Suprapubic skin (tissue), 4 donors: ENCODE measurements around the gene GAS7. TPM values are rescaled to one million over a fixed set of nuclear protein-coding genes. Genes with fewer than 3 reads are reported as not detected.
"Not testable (repeated sequence)": the region's sequence is repeated elsewhere in the genome, so short reads cannot be mapped to it uniquely, and the experiment has no call there.

Experiments used
- DNase-seq, 2 donors: peaks; one replicate each; pipeline ENCODE4 v3.0.0-alpha.2; 2019; ENCODE audit warnings: low spot score in 2 of 2
- H3K27ac ChIP-seq: fragments of 200-600 bp; sonication (generic); one replicate; pipeline ENCODE4 v1.5.1; 2019
- H3K27me3 ChIP-seq: fragments of 200-600 bp; sonication (generic); one replicate; pipeline ENCODE4 v1.5.1; 2019
- H3K36me3 ChIP-seq: fragments of 200-600 bp; sonication (generic); one replicate; pipeline ENCODE4 v1.5.1; 2019
- H3K4me1 ChIP-seq: fragments of 200-600 bp; sonication (generic); one replicate; pipeline ENCODE4 v1.5.1; 2019
- H3K4me3 ChIP-seq: fragments of 200-600 bp; sonication (generic); one replicate; pipeline ENCODE4 v1.5.1; 2019; ENCODE audit warnings: mild to moderate bottlenecking
- H3K9me3 ChIP-seq: fragments of 200-600 bp; sonication (generic); one replicate; pipeline ENCODE4 v1.5.1; 2019
- EP300 ChIP-seq: sonication (generic); formaldehyde crosslinking; IDR thresholded peaks from one replicate; pipeline ENCODE4 v1.6.1; 2017; ENCODE audit warnings: antibody characterized with exemption
- POLR2A ChIP-seq, 2 donors: fragments of 450-650 bp; IDR thresholded peaks; one replicate each; pipeline ENCODE4 v1.6.1; 2017; ENCODE audit warnings: antibody characterized with exemption in 2 of 2, mild to moderate bottlenecking in 2 of 2, moderate library complexity in 2 of 2
- POLR2AphosphoS5 ChIP-seq, 3 donors: sonication (generic); formaldehyde crosslinking; IDR thresholded peaks; one replicate each; pipeline ENCODE4 v1.6.1; 2017; ENCODE audit warnings: antibody characterized with exemption in 3 of 3
- WGBS: methylation state at CpG from one replicate; pipeline ENCODE4 v1.1.5; 2018; 5-methylcytosine and 5-hydroxymethylcytosine counted together
- total RNA-seq, 4 donors: library from RNA; depleted of rRNA; stranded (reverse); fragments of >200 nt; gene quantifications; one replicate each; pipeline ENCODE4 v1.1.0, GENCODE V29; 2016
- TF ChIP-seq, protein P1 (sequence below), 2 donors: fragments of 200-600 bp in 1 of 2; fragments of 450-650 bp in 1 of 2; sonication (generic) in 1 of 2; IDR thresholded peaks; one replicate each; pipeline ENCODE4 v1.5.1; 2016 to 2019; ENCODE audit warnings: antibody characterized with exemption in 2 of 2, mild to moderate bottlenecking in 1 of 2, moderate library complexity in 1 of 2

The GAS7 gene
- total RNA-seq, 4 donors from 2014 or later: 45.7 to 106 (median 74.2) TPM

DNA sequence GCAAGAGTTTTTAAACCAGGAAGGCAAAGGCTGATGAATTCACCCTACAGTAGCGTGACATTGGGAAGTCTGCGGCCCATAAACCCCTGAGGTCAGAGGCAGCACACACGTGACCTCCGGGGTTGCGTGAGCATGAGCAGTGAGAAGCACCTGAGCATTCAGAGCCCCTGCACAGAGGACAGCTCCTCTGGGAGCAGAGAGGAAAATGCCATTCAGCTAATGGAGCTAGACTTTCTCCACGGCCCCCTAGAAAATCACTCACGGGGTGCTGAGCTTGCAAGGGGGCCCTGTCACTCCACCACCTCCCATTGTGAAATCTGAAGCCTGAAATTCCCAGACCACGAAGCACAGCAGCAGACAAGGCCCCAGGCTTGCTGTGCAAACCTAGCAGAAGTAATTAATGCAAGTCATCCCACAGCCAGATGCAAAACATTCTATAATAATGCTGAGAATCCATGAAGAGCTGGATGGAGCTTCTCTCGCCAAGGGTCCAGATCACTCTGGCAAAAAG is 178.4 kb downstream of the GAS7 start:
- no peak overlapping the region for H3K27ac ChIP-seq
- WGBS: 35% methylated on average over 8 of the region's 9 CpGs
- TF ChIP-seq POLR2AphosphoS5 (IDR thresholded peaks at IDR 0.05) (no peak), POLR2A (IDR thresholded peaks at IDR 0.05) (no peak), EP300 (no peak)
- TF ChIP-seq, protein P1, sequence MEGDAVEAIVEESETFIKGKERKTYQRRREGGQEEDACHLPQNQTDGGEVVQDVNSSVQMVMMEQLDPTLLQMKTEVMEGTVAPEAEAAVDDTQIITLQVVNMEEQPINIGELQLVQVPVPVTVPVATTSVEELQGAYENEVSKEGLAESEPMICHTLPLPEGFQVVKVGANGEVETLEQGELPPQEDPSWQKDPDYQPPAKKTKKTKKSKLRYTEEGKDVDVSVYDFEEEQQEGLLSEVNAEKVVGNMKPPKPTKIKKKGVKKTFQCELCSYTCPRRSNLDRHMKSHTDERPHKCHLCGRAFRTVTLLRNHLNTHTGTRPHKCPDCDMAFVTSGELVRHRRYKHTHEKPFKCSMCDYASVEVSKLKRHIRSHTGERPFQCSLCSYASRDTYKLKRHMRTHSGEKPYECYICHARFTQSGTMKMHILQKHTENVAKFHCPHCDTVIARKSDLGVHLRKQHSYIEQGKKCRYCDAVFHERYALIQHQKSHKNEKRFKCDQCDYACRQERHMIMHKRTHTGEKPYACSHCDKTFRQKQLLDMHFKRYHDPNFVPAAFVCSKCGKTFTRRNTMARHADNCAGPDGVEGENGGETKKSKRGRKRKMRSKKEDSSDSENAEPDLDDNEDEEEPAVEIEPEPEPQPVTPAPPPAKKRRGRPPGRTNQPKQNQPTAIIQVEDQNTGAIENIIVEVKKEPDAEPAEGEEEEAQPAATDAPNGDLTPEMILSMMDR (IDR thresholded peaks at IDR 0.05): no peak
- peaks cover 33% of the 10 kb centered on the region for H3K4me1 ChIP-seq
- no peaks in the 10 kb centered on the region for H3K9me3 ChIP-seq
- no peak overlapping the region for H3K4me3 ChIP-seq
- no peak for DNase-seq
- H3K27me3 ChIP-seq: no peaks in the 10 kb centered on the region
- H3K36me3 ChIP-seq: no peaks in the 10 kb centered on the region

DNA sequence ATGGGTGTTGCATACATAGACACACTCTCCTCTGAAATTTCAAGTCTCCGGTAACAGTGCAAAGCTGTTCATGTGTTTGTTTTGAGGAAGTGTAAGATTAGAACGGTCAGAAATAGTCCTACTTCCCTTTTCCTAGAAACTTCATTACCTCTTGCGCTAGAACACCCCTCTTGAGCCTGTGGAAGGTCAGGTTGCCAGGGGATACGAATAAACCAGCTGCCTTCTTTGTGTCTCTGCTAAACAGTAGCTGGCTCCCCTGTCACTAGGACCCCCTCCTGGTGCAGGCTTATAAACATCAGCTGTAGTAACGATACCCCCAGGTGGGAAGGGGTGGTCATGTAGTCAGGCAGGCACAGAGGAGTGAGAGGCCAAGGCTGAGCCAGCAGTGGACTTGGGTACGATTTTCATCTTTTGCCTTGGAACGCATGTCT is 179.9 kb downstream of the GAS7 start:
- 76% methylated on average over 7 of the region's 7 CpGs for WGBS
- DNase-seq: no peak
- H3K27ac ChIP-seq: no peak overlapping the region
- H3K36me3 ChIP-seq: no peaks in the 10 kb centered on the region
- H3K4me3 ChIP-seq: no peak overlapping the region
- H3K4me1 ChIP-seq: peaks cover 37% of the 10 kb centered on the region
- no peaks in the 10 kb centered on the region for H3K9me3 ChIP-seq
- TF ChIP-seq POLR2A (IDR thresholded peaks at IDR 0.05) (no peak), POLR2AphosphoS5 (IDR thresholded peaks at IDR 0.05) (no peak), EP300 (no peak)
- TF ChIP-seq, protein P1 (IDR thresholded peaks at IDR 0.05): no peak
- H3K27me3 ChIP-seq: no peaks in the 10 kb centered on the region

DNA sequence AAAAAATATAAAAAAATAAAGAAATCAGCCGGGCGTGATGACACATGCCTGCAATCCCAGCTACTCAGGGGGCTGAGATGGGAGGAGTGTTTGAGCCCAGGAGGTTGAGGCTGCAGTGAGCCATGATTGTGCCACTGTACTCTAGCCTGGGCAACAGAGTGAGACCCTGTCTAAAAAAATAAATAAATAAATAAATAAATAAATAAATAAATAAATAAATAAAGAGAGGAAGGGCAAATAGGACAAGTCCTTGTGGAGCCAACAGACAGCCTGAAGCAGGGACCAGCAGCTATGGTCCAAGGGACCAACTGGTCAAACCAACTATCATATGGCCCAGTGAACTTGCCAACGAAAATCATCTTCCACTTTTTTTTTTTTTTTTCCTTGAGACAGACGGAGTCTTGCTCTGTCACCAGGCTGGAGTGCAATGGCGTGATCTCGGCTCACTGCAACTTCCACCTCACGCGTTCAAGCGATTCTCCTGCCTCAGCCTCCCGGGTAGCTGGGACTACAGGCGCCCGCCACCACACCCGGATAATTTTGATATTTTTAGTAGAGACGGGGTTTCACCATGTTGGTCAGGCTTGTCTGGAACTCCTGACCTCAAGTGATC is 181.3 kb downstream of the GAS7 start:
- 88% methylated on average over 14 of the region's 14 CpGs for WGBS
- H3K4me3 ChIP-seq, H3K27ac ChIP-seq, H3K36me3 ChIP-seq, H3K9me3 ChIP-seq, H3K27me3 ChIP-seq, DNase-seq: not testable (repeated sequence)
- peaks cover 40% of the 10 kb centered on the region for H3K4me1 ChIP-seq

DNA sequence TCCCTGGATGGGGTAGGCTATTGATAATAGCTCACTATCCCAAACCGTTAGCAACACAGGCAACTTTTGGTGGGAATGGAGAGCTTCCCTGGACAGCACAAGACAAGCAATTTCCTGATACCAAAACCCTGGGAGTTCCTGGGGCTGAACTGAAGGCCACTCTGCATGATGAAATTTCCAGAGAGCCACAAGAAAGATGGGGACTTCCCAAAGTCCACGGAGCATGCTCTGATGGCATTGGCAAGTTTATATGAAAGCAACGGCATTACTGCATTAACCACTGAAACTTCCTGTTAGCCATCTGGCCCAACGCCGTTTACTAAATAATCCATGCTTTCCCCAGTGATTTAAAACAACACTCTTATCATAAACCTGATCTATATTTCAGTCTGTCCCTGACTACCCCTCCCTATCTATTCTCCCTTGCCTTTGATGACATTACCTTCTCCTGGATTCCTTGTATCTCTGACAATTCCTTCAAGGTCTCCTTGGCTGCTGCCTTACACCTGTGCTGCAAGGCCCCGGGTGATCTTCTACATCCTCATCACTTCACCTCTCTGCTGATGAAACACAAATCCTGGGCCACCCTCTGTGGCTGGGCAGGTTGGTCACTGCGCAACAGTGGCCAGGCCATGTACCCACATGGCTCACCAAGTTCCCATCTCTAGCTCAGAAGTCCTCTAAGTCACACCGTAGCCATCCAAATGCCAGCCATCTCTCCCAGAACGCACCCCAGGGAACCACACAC is 184.9 kb downstream of the GAS7 start:
- WGBS: 78% methylated on average over 9 of the region's 9 CpGs
- no peak for DNase-seq
- TF ChIP-seq, protein P1 (IDR thresholded peaks at IDR 0.05): no peak
- no peak for TF ChIP-seq EP300
- TF ChIP-seq POLR2A (IDR thresholded peaks at IDR 0.05): no peak
- TF ChIP-seq POLR2AphosphoS5 (IDR thresholded peaks at IDR 0.05): no peak
- Histone ChIP-seq H3K36me3 (no peaks in the 10 kb centered on the region), H3K4me3 (no peak overlapping the region), H3K4me1 (peaks cover 13% of the 10 kb centered on the region), H3K9me3 (no peaks in the 10 kb centered on the region), H3K27ac (no peak overlapping the region), H3K27me3 (no peaks in the 10 kb centered on the region)

DNA sequence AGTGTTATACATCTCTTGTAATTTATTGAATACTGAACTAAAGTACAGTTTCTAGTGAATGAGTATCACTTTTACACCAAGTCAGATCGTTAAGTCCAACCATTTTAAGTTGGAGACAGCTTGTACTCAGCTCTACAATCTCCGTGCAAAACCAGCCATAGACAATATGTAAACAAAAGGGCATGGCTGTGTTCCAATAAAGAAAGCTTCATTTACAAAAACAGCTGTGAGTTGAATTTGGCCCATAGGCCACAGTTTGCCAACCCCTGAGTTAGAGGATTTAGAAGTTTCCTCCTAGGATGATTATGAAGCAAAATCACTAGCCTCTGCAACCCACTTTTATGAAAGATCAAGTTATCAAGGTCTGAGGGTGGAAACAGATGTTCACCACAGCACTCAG is 187.7 kb downstream of the GAS7 start:
- TF ChIP-seq POLR2A (IDR thresholded peaks at IDR 0.05) (no peak), POLR2AphosphoS5 (IDR thresholded peaks at IDR 0.05) (no peak), EP300 (no peak)
- TF ChIP-seq, protein P1 (IDR thresholded peaks at IDR 0.05): no peak
- Histone ChIP-seq H3K9me3 (no peaks in the 10 kb centered on the region), H3K27ac (no peak overlapping the region), H3K36me3 (no peaks in the 10 kb centered on the region), H3K27me3 (no peaks in the 10 kb centered on the region), H3K4me1 (peaks cover 16% of the 10 kb centered on the region), H3K4me3 (no peak overlapping the region)
- DNase-seq: no peak
- WGBS: 41% methylated on average over 2 of the region's 2 CpGs
